ENCODE measurements around the gene CCT3. TPM values are rescaled to one million over a fixed set of nuclear protein-coding genes. Genes with fewer than 3 reads are reported as not detected.
"Not testable (repeated sequence)": the region's sequence is repeated elsewhere in the genome, so short reads cannot be mapped to it uniquely, and the experiment has no call there.

The CCT3 gene
- total RNA-seq, 1 experiment from 2014 or later: 340 TPM

DNA sequence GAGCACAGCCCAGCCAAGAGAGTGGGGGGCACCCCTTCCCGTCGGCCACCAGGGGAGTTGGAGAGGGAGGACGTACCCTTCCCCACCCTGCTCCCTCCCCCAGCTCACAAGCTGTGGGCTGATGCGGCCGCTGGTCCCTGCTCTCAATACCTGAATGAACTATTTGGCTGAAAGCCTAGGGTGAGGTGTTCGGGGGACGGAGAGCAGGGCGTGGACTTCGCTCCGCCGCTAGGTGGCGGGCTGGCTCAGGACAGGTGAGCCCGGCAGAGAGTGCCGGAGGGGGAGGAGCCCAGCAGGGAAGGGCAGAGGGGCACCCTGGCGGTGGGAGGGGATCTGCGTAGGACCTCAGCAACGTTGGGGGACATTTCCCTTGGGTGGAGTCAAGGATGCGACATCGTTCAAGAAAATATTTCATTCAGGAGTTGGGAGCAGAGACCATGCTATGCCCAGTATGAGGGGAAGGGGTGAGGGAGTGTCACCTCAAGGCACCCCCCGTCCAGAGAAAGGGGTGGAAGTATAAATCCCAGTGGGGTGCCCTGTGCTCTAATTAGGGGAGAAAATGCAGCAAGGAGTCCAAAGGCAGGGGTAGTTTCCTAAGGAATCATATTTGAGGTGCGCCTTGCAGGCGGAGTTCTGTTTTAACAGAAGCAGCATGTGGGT lies 18.9 kb upstream of the CCT3 start:
- Histone ChIP-seq H3K4me3 (ENCODE audit: low read depth, low read length) (peak overlapping the region; percentile 19), H3K4me1 (0 out of 2 replicates have a peak, but pooled peaks cover 3% of the 10 kb centered on the region), H3K9me3 (no peaks in the 10 kb centered on the region), H3K36me3 (ENCODE audit: control insufficient read depth, insufficient read depth, low read length) (no peaks in the 10 kb centered on the region), H3K27me3 (replicated peaks; ENCODE audit: control insufficient read depth, insufficient read depth, low read length) (no peaks in the 10 kb centered on the region)
- TF ChIP-seq, protein P1, sequence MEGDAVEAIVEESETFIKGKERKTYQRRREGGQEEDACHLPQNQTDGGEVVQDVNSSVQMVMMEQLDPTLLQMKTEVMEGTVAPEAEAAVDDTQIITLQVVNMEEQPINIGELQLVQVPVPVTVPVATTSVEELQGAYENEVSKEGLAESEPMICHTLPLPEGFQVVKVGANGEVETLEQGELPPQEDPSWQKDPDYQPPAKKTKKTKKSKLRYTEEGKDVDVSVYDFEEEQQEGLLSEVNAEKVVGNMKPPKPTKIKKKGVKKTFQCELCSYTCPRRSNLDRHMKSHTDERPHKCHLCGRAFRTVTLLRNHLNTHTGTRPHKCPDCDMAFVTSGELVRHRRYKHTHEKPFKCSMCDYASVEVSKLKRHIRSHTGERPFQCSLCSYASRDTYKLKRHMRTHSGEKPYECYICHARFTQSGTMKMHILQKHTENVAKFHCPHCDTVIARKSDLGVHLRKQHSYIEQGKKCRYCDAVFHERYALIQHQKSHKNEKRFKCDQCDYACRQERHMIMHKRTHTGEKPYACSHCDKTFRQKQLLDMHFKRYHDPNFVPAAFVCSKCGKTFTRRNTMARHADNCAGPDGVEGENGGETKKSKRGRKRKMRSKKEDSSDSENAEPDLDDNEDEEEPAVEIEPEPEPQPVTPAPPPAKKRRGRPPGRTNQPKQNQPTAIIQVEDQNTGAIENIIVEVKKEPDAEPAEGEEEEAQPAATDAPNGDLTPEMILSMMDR (IDR thresholded peaks at IDR 0.05; ENCODE audit: insufficient read depth in 1 of 2, low read depth in 1 of 2, low read length in 1 of 2, severe bottlenecking in 1 of 2, unreplicated experiment in 1 of 2): peak; percentile 93 to 99
- DNase-seq: peak; percentile 87 to 90
- H3K36me3 Mint-ChIP-seq (ENCODE audit: insufficient read depth, unreplicated experiment): peaks cover 4% of the 10 kb centered on the region
- peak overlapping the region; percentile 67 for H3K4me3 Mint-ChIP-seq (ENCODE audit: unreplicated experiment)
- no TSS peak for BruUV-seq (replicated peaks)
- POLR2A ChIA-PET: no interaction called here
- CTCF ChIA-PET: interaction anchor here (1.0 to 1.2 kb wide), 2 partner anchors 22 to 28 kb away, joined by 3 to 7 read pairs; no protein-coding TSS in a partner anchor
- H3K4me1 Mint-ChIP-seq (ENCODE audit: low read depth, unreplicated experiment): peaks cover 9% of the 10 kb centered on the region
- no peaks in the 10 kb centered on the region for H3K9me3 Mint-ChIP-seq (ENCODE audit: unreplicated experiment)
- intact Hi-C loops (cut with micrococcal nuclease; ENCODE audit: unreplicated experiment): loop anchor here (1.0 to 2.0 kb wide), 5 partner anchors 14 to 87 kb away; partner anchors contain the start of genes CCT3 and TSACC
- H3K27ac Mint-ChIP-seq (ENCODE audit: unreplicated experiment): peak overlapping the region; percentile 60
- H3K27me3 Mint-ChIP-seq (ENCODE audit: insufficient read depth, unreplicated experiment): no peaks in the 10 kb centered on the region

DNA sequence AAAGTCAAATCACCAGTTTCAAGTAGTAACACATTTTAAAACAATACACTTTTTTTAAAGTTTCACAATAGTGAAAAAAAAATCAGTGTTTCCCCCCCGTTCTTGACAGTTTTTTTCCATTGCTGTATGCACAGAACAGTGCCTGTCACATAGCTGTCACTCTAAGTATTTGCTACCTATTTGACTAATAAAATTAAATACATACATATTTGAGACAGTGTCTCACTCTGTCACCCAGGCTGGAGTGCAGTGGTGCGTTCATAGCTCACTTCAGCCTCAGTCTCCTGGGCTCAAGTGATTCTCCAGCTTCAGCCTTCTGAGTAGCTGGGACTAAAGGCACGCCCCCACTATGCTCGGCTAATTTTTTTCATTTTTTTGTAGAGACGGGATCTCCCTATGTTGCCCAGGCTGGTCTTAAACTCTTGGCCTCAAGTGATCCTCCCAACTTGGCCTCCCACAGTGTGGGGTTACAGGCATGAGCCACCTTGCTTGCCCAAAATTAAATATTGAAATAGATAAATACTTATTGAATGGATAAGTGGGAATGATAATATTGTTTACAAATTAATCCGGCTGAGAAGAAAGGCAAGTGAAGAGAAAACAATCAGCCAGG lies 18.3 kb upstream of the CCT3 start:
- TF ChIP-seq, protein P1 (IDR thresholded peaks at IDR 0.05; ENCODE audit: insufficient read depth in 1 of 2, low read depth in 1 of 2, low read length in 1 of 2, severe bottlenecking in 1 of 2, unreplicated experiment in 1 of 2): no peak
- intact Hi-C loops (cut with micrococcal nuclease; ENCODE audit: unreplicated experiment): loop anchor here (2.0 kb wide), 1 partner anchor 22 kb away; no protein-coding TSS in a partner anchor
- Mint-ChIP-seq H3K9me3 (ENCODE audit: unreplicated experiment) (no peaks in the 10 kb centered on the region), H3K27ac (ENCODE audit: unreplicated experiment) (peak overlapping the region; percentile 60), H3K4me1 (ENCODE audit: low read depth, unreplicated experiment) (peaks cover 9% of the 10 kb centered on the region), H3K27me3 (ENCODE audit: insufficient read depth, unreplicated experiment) (no peaks in the 10 kb centered on the region), H3K36me3 (ENCODE audit: insufficient read depth, unreplicated experiment) (peaks cover 4% of the 10 kb centered on the region), H3K4me3 (ENCODE audit: unreplicated experiment) (peak overlapping the region; percentile 67)
- POLR2A ChIA-PET: no interaction called here
- no TSS peak for BruUV-seq (replicated peaks)
- DNase-seq: no peak
- H3K4me3 ChIP-seq (ENCODE audit: low read depth, low read length): no peak overlapping the region
- H3K27me3 ChIP-seq (replicated peaks; ENCODE audit: control insufficient read depth, insufficient read depth, low read length): no peaks in the 10 kb centered on the region
- CTCF ChIA-PET: interaction anchor here (1.0 to 1.2 kb wide), 2 partner anchors 23 to 29 kb away, joined by 3 to 7 read pairs; no protein-coding TSS in a partner anchor
- H3K4me1 ChIP-seq: 0 out of 2 replicates have a peak, but pooled peaks cover 3% of the 10 kb centered on the region
- no peaks in the 10 kb centered on the region for H3K36me3 ChIP-seq (ENCODE audit: control insufficient read depth, insufficient read depth, low read length)
- no peaks in the 10 kb centered on the region for H3K9me3 ChIP-seq

DNA sequence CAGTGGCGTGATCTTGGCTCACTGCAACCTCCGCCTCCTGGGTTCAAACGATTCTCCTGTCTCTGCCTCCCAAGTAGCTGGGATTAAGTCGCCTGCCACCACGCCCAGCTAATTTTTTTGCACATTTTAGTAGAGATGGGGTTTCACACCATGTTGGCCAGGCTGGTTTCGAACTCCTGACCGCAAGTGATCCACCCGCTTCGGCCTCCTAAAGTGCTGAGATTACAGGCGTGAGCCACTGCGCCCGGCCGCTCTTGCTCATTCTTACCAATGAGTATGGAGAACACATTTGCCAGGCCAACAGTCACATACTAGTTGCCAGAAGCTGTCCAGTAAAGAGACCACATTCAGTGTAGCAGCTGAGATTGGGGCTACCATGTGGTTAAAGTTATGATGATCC lies 14.4 kb upstream of the CCT3 start:
- intact Hi-C loops (cut with micrococcal nuclease; ENCODE audit: unreplicated experiment); H3K4me3 ChIP-seq (ENCODE audit: low read depth, low read length); H3K9me3 ChIP-seq; H3K27me3 Mint-ChIP-seq (ENCODE audit: insufficient read depth, unreplicated experiment); H3K9me3 Mint-ChIP-seq (ENCODE audit: unreplicated experiment); H3K36me3 ChIP-seq (ENCODE audit: control insufficient read depth, insufficient read depth, low read length); BruUV-seq (replicated peaks); H3K36me3 Mint-ChIP-seq (ENCODE audit: insufficient read depth, unreplicated experiment); POLR2A ChIA-PET; DNase-seq; H3K4me1 ChIP-seq; H3K27me3 ChIP-seq (replicated peaks; ENCODE audit: control insufficient read depth, insufficient read depth, low read length); H3K4me1 Mint-ChIP-seq (ENCODE audit: low read depth, unreplicated experiment); H3K4me3 Mint-ChIP-seq (ENCODE audit: unreplicated experiment); H3K27ac Mint-ChIP-seq (ENCODE audit: unreplicated experiment): not testable (repeated sequence)
- CTCF ChIA-PET: interaction anchor here (1.4 kb wide), 1 partner anchor 93 kb away, joined by 3 read pairs; no protein-coding TSS in a partner anchor

All from Caco-2 (cell line).